Urinary bladder (tissue), 4 donors: ENCODE measurements around the gene ING5. TPM values are rescaled to one million over a fixed set of nuclear protein-coding genes. Genes with fewer than 3 reads are reported as not detected.

Experiments used
- DNase-seq: peaks from one replicate; pipeline ENCODE4 v3.0.0-alpha.2; 2015; ENCODE audit errors: extremely low spot score
- H3K27ac ChIP-seq: one replicate; pipeline ENCODE4 v1.5.1; 2013; ENCODE audit warnings: low read depth, mild to moderate bottlenecking, moderate library complexity
- H3K36me3 ChIP-seq: one replicate; pipeline ENCODE4 v1.6.1; 2013; ENCODE audit warnings: mild to moderate bottlenecking, moderate library complexity; ENCODE audit not compliant: insufficient read depth
- H3K4me1 ChIP-seq: one replicate; pipeline ENCODE4 v1.6.1; 2013; ENCODE audit warnings: mild to moderate bottlenecking, moderate library complexity; ENCODE audit not compliant: insufficient read depth
- H3K4me3 ChIP-seq: one replicate; pipeline ENCODE4 v1.5.1; 2013; ENCODE audit warnings: low read depth, low read length
- WGBS: extraction: QIAGEN DNeasy Blood & Tissue Kit; methylation state at CpG from one replicate; pipeline ENCODE4 v1.1.7; 2013; 5-methylcytosine and 5-hydroxymethylcytosine counted together
- polyA plus RNA-seq: library from polyadenylated mRNA; stranded (reverse); fragments of 200-250 nt; gene quantifications from one replicate; pipeline ENCODE4 v1.2.3, GENCODE V29; 2013
- total RNA-seq: library from RNA; depleted of rRNA; stranded (reverse); fragments of >200 nt; gene quantifications from one replicate; pipeline ENCODE4 v1.2.3, GENCODE V29; 2014
- donor health status: healthy with polysubstance abuse.
- donor health status: healthy.

Gene ING5
- total and polyA plus RNA-seq, 2 donors = 32.9 to 39.3 TPM

DNA sequence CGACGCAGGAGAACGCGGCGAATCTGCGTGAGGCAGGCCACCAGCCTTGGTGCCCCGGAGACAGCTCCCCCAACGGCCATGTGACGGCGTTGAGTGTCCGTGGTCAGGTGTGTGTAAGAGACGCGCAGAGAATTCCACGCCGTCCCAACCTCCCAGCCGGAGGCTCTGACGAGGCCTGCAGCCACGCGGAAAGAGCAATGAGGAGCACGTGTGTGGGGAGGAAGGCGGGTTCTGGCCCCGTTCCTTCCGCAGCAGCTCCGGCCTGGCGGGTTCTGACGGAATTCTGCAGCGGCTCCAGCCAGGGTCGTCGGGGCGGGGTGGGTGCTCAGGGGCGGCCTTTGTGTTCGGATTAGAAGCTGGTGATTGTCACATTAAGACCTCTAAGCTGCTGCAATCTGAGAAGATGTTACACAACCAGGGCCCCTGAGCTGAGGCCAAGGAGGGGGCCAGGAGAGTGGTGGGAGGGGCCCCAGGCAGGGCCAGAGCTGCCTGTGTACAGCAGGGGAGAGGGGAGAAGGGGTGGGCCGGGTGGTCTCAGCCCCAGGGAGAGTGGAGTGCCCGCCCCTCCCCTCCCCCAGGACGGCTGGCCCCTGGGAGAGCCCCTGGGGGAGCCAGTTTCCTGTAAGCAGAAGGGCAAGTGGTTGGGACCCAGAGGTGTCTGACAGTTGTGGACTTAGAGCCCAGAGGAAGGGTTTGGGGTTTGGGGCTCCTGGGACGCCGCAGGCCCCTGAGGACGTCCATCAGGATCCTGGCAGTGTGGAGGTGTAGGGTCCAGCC lies 69.6 kb downstream of the ING5 start:
- Histone ChIP-seq H3K36me3 (no peaks in the 10 kb centered on the region), H3K4me3 (no peak overlapping the region), H3K27ac (no peak overlapping the region), H3K4me1 (peaks cover 2% of the 10 kb centered on the region)
- DNase-seq = no peak
- WGBS = 47% methylated on average over 38 of the region's 38 CpGs

DNA sequence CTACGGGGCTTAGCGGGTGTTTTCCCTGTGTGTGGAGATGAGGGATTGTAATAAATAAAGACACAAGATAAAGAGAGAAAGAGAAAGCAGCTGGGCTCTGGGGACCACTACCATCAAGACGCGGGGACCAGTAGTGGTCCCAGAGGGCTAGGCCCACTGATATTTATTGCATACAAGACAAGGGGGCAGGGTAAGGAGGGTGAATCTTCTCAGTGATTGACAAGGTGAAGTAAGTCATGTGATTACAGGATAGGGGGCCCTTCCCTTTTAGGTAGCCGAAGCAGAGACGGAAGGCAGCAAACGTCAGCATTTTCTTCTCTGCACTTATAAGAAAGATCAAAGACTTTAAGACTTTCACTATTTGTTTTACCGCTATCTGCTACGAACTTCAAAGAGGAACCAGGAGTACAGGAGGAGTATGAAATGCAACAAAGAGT lies 70.2 kb downstream of the ING5 start:
- Histone ChIP-seq H3K4me1 (peaks cover 2% of the 10 kb centered on the region), H3K4me3 (no peak overlapping the region), H3K27ac (no peak overlapping the region), H3K36me3 (no peaks in the 10 kb centered on the region)
- DNase-seq = no peak
- 37% methylated on average over 9 of the region's 9 CpGs for WGBS

DNA sequence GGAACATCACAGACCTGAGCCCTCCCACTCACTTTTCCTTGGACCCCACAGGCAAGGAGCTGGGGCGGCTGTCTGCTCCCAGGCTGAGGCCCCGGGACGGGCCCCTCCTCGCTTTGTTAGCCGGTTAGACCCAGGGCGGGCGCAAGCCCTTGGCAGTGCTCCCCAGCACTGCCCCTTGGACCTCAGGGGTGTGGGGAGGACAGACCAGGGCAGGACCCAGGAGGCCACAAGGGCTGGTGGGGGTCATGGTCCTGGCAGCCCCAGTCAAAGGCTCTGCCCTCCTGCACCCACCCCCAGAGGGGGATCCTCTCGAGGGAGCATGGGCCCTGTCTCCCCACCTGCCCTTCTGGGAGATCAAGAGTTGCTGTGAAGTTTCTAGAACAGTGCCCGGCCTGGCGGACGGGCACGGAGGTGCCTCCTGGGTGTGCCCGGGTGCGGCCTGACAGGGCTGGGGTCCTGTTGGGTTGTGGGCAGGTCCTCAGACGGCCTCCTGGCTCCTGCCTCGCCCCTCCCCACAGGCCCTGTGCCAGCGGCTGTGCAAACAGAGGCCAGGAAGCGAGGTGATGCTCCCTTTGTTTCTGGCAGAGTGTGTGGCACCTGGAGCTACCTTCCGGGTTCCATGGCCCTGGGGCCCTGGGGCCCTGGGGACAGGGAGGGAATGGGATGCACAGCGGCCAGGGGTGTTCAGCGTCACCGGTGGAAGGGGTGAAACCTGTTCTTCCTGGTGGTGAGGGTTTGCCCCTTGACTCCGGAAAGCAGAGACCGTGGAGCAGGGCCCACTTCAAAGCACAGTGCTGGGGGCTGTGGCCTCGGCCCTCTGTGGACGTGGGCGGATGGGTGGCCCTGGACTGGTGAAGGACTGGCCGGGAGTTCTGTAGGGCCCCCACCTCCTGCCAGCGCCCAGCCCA lies 71.9 kb downstream of the ING5 start:
- no peak overlapping the region for H3K4me3 ChIP-seq
- no peak overlapping the region for H3K27ac ChIP-seq
- peaks cover 2% of the 10 kb centered on the region for H3K4me1 ChIP-seq
- no peaks in the 10 kb centered on the region for H3K36me3 ChIP-seq
- 72% methylated on average over 29 of the region's 29 CpGs for WGBS
- DNase-seq = no peak

DNA sequence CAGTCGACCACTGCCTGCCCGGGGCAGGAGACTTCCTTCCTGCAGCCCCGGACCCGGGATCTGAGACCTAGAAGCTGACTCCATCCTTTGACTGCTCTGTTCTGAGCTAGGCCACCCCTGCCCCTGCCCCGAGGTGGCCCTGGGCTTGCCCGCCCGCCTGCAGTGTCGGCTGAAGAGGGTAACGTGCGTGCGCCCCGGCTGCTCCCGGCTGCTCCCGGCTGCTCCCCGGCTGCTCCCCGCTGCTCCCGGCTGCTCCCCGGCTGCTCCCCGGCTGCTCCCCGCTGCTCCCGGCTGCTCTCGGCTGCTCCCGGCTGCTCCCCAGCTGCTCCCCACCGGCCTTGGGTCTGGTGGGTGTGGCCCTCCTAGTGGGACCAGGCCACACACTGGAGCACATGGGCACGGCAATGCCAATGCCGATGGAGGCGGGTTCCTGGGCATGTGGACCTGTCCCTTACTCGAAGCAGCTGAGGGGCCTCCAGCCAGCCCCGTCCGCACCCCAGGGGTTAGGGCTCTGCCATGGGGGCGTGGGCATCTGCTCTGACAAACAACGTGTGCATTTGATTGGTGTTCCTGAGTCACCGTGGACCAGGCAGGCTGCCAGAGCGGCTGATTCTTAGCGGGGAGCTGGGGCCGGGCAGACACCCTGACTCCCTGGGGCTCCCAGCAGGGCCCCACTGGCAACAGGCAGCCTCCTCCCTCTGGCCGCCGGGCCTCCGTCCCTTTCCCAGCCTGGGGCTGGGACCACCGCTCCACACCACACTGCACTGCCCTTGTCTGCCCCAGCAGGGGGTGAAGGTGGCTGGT lies 72.8 kb downstream of the ING5 start:
- Histone ChIP-seq H3K4me3 (no peak overlapping the region), H3K4me1 (peaks cover 2% of the 10 kb centered on the region), H3K36me3 (no peaks in the 10 kb centered on the region), H3K27ac (no peak overlapping the region)
- 57% methylated on average over 40 of the region's 40 CpGs for whole genome bisulfite sequencing
- no peak for DNase-seq

- no peak for DNase-seq
- no peak overlapping the region for H3K4me3 ChIP-seq
- no peaks in the 10 kb centered on the region for H3K36me3 ChIP-seq
- no peak overlapping the region for H3K27ac ChIP-seq
- 83% methylated on average over 34 of the region's 34 CpGs for WGBS
- H3K4me1 ChIP-seq = peaks cover 2% of the 10 kb centered on the region
Measured at GRCh38 chr2:241775223-241776177, 73.7 kb downstream of the ING5 start.

DNA sequence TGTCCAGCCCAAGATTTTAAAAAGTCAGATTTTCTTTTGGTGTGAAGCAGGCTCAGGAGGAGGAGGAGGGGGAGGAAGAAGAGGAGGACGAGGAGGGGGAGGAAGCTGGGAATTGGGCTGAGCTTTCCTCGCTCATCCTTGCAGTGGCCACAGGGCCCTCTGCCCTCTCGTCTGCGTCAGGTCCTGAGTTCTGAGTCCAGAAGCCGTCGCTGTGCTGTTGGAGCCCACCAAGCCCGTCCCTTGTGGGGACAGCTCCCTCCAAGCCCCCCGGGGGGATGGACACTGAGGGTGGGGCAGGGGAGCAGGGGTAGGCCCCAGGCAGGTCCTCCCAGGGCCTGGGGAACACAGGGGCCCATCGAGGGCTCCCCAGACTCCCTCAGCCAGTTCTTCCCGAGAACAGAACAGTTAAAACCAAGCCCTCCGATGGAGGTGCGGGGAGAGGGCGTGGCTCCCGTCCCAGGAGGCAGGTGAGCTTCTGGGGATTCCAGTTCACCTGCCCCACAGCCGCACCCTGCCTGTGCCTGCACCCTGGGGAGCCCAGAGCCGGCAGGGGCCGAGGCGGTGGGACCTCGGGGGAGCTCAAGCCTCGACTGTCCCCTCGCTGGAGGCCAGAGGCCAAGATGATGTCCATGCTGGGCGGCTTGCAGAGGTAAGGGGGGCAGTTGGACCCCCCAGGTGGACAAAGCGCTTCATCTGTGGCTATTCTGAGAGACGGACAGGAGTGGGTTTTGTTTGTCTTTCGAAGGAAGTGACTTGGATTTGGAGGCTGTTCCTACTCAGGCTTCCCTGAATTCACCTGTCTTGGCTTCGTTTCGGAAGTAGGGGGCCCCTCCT lies 74.7 kb downstream of the ING5 start, which contains the start of gene GAL3ST2:
Gene GAL3ST2 (plus strand): TSS at position 487 of the 834 bp plus-strand sequence. CDS start 134 bp downstream, at position 621.
- 78% methylated on average over 27 of the region's 27 CpGs for WGBS
- peaks cover 2% of the 10 kb centered on the region for H3K4me1 ChIP-seq
- no peak within 1 kb of the TSS for H3K4me3 ChIP-seq
- no peak within 1 kb of the TSS for H3K27ac ChIP-seq
- no peaks in the 10 kb centered on the region for H3K36me3 ChIP-seq
- DNase-seq = no peak

- Histone ChIP-seq H3K36me3 (no peaks in the 10 kb centered on the region), H3K4me1 (peaks cover 2% of the 10 kb centered on the region), H3K27ac (no peak overlapping the region), H3K4me3 (no peak overlapping the region)
- DNase-seq = no peak
- WGBS = 60% methylated on average over 22 of the region's 22 CpGs
Measured at GRCh38 chr2:241777170-241777685, 75.4 kb downstream of the ING5 start.

DNA sequence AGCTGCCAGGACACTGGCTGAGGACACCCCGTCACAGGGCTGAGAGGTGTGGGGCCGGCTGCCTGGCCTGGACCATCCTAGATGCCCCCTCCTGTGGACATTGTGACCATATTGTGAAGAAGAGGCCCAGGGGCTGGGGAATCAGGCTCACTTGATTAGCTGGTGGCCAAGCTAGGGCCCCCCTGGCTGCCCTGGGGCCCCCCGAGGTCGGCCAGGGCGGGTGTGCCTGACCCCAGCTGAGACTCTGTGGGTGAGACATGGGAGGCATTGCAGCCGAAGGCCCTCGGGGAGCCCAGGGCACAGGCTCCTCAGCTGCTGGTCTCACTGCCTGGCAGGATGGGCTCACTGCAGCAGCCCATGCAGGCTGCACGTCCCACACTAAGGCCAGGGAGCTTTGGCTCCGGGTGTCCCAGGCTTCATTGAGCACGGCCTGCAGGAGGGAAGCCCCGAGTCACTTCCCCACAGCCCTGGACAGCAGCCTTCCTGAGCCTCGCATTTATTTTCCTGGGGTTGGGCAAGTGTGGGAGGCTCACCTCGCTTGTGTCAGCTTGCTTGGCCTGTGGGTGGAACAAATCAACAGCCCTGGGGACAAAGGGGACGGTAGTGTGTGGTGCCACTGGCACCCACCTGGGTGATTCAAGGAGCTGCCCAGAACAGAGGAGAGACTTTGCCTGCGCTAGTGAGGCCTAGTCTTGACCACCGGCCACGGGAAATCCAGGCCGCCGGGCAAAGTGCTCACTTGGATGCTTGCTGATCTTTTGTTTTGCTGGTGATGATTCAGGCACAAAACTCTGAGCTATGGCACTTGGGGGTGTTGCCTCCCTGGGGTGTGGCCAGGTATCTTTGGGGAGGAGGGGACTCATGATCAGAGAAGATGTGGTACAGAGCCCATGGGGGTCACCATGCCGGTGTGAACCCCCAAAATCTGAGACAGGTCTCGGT lies 76.1 kb downstream of the ING5 start:
- peaks cover 2% of the 10 kb centered on the region for H3K4me1 ChIP-seq
- no peak overlapping the region for H3K4me3 ChIP-seq
- no peak overlapping the region for H3K27ac ChIP-seq
- DNase-seq = no peak
- WGBS = 76% methylated on average over 21 of the region's 21 CpGs
- H3K36me3 ChIP-seq = no peaks in the 10 kb centered on the region
